Stimulated activated naive CD8-positive, alpha-beta T cell treated with anti-CD3 and anti-CD28 coated beads, Interleukin-15, Interleukin-2, amounts not matched to agents 100 U/mL and 50 U/mL, for 24 hours (primary cell): Measurements from ENCODE around the gene SLC4A3.
A peak's percentile ranks its signal among the peaks of the same experiment; 100 is the strongest.

Experiments used
- ATAC-seq: fragments of 150-1000 bp; cut with Tn5 transposase; one replicate; pipeline ENCODE4 v1.10.0; 2021
- DNase-seq: peaks from one replicate; pipeline ENCODE4 v3.0.0; 2021

The SLC4A3 gene

GRCh38 chr2:219614076-219614860, 13.2 kb upstream of the SLC4A3 start:
- DNase-seq: no peak
- ATAC-seq: no peak

GRCh38 chr2:219615036-219615435, 12.4 kb upstream of the SLC4A3 start:
- no peak for ATAC-seq
- DNase-seq: no peak

GRCh38 chr2:219615894-219616293, 11.5 kb upstream of the SLC4A3 start:
- ATAC-seq: no peak

GRCh38 chr2:219616550-219616949, 10.9 kb upstream of the SLC4A3 start:
- ATAC-seq (no peak), DNase-seq (no peak)

More at GRCh38 chr2:219615894-219616293, 11.5 kb upstream of the SLC4A3 start:
- no peak for DNase-seq

GRCh38 chr2:219618733-219619122, 8.7 kb upstream of the SLC4A3 start:
- ATAC-seq: no peak
- DNase-seq: no peak

GRCh38 chr2:219619235-219619634, 8.2 kb upstream of the SLC4A3 start:
- no peak for DNase-seq
- ATAC-seq: no peak

GRCh38 chr2:219620546-219620945, 6.9 kb upstream of the SLC4A3 start:
- no peak for DNase-seq
- ATAC-seq: no peak

GRCh38 chr2:219621935-219622334, 5.5 kb upstream of the SLC4A3 start:
- ATAC-seq (no peak), DNase-seq (no peak)

GRCh38 chr2:219622472-219622871, 5.0 kb upstream of the SLC4A3 start:
- DNase-seq: no peak
- no peak for ATAC-seq

- no peak for ATAC-seq
- DNase-seq: no peak
Measured at GRCh38 chr2:219624565-219624964, 2.9 kb upstream of the SLC4A3 start.

GRCh38 chr2:219625179-219625578, 2.3 kb upstream of the SLC4A3 start:
- no peak for ATAC-seq
- DNase-seq: no peak

- DNase-seq: no peak
- no peak for ATAC-seq
Measured at GRCh38 chr2:219626540-219626939, 890 bp upstream of the SLC4A3 start.

- ATAC-seq: no peak
- no peak for DNase-seq
Measured at GRCh38 chr2:219628235-219628985, 980 bp downstream of the SLC4A3 start.

- no peak for DNase-seq
- no peak for ATAC-seq
Measured at GRCh38 chr2:219628986-219629901, 1.8 kb downstream of the SLC4A3 start.

- DNase-seq: no peak
- peak; percentile 17 for ATAC-seq
Measured at GRCh38 chr2:219629976-219630695, 2.7 kb downstream of the SLC4A3 start.

- DNase-seq: no peak
- no peak for ATAC-seq
Measured at GRCh38 chr2:219630770-219631405, 3.5 kb downstream of the SLC4A3 start.

- ATAC-seq (no peak), DNase-seq (no peak)
Measured at GRCh38 chr2:219631406-219631891, 4.0 kb downstream of the SLC4A3 start.

GRCh38 chr2:219631904-219632759, 4.7 kb downstream of the SLC4A3 start:
- DNase-seq (no peak), ATAC-seq (no peak)

GRCh38 chr2:219632760-219633105, 5.3 kb downstream of the SLC4A3 start:
- DNase-seq (no peak), ATAC-seq (no peak)
